Upper lobe of left lung (tissue), 6 donors: ENCODE results near the gene GDE1. TPM values are rescaled to one million over a fixed set of nuclear protein-coding genes. Genes with fewer than 3 reads are reported as not detected.

ENCODE experiments used
- ATAC-seq, 2 donors: fragments of 200-7000 bp; cut with Tn5 transposase; one replicate each; pipeline ENCODE4 v1.9.1; 2022; ENCODE audit warnings: mild to moderate bottlenecking in 2 of 2, moderate library complexity in 2 of 2; ENCODE audit not compliant: low FRiP score in 2 of 2
- DNase-seq, 2 donors: peaks; one replicate each; pipeline ENCODE4 v3.0.0-alpha.2; 2019 to 2020
- H3K27ac ChIP-seq, 4 donors: fragments of 200-600 bp; sonication (generic); one replicate each; pipeline ENCODE4 v1.5.1; 2016 to 2019
- H3K27me3 ChIP-seq, 4 donors: fragments of 200-600 bp; sonication (generic); one replicate each; pipeline ENCODE4 v1.5.1; 2017 to 2019
- H3K36me3 ChIP-seq, 4 donors: fragments of 200-600 bp; sonication (generic); one replicate each; pipeline ENCODE4 v1.5.1; 2016 to 2019
- H3K4me1 ChIP-seq, 4 donors: fragments of 200-600 bp; sonication (generic); one replicate each; pipeline ENCODE4 v1.5.1; 2018 to 2019
- H3K4me3 ChIP-seq, 4 donors: fragments of 200-600 bp; sonication (generic); one replicate each; pipeline ENCODE4 v1.5.1; 2017 to 2019; ENCODE audit warnings: mild to moderate bottlenecking in 2 of 4, moderate library complexity in 1 of 4
- H3K9me3 ChIP-seq, 4 donors: fragments of 200-600 bp; sonication (generic); one replicate each; pipeline ENCODE4 v1.5.1; 2018 to 2019
- EP300 ChIP-seq, 4 donors: sonication (generic); formaldehyde crosslinking; IDR thresholded peaks; one replicate each; pipeline ENCODE4 v1.5.1; 2017; ENCODE audit warnings: antibody characterized with exemption in 4 of 4, control low read depth in 2 of 4
- POLR2A ChIP-seq, 4 donors: fragments of 450-650 bp; IDR thresholded peaks; one replicate each; pipeline ENCODE4 v1.5.1; 2016 to 2017; ENCODE audit warnings: antibody characterized with exemption in 4 of 4, mild to moderate bottlenecking in 2 of 4
- POLR2AphosphoS5 ChIP-seq, 2 donors: sonication (generic); formaldehyde crosslinking; IDR thresholded peaks; one replicate each; pipeline ENCODE4 v1.5.1; 2017; ENCODE audit warnings: antibody characterized with exemption in 2 of 2
- WGBS, 2 donors: methylation state at CpG; one replicate each; pipeline ENCODE4 v1.1.5; 2017 to 2018; 5-methylcytosine and 5-hydroxymethylcytosine counted together
- total RNA-seq, 6 donors: library from RNA; depleted of rRNA in 4 of 6; stranded (reverse); fragments of >200 nt in 4 of 6; gene quantifications; one replicate each; pipeline versions ENCODE4 v1.1.0 to v1.2.1, GENCODE V29; 2016 to 2021
- TF ChIP-seq, protein P1 (sequence below), 6 experiments: fragments of 450-650 bp in 4 of 6; fragments of 200-600 bp in 2 of 6; sonication (generic) in 2 of 6; IDR thresholded peaks; one replicate each; pipeline ENCODE4 v1.5.1; 2016 to 2019; ENCODE audit warnings: antibody characterized with exemption in 6 of 6
- donor health status: DM: no; HTN: no; CAD: no; lungs with moderate emphysema.
- donor health status: DM: no; HTN: yes; CAD: no; lungs with severe emphysema.

The GDE1 gene
- total RNA-seq, 6 donors from 2014 or later = 33.5 to 93.6 (median 88.2) TPM

- ATAC-seq = no peak
- Histone ChIP-seq H3K9me3 (no peaks in the 10 kb centered on the region), H3K36me3 (peaks cover 15 to 100% (median 60%) of the 10 kb centered on the region in 4 donors), H3K4me1 (peaks cover 0 to 5% (median 0%) of the 10 kb centered on the region in 4 donors), H3K4me3 (no peak overlapping the region), H3K27me3 (no peaks in the 10 kb centered on the region), H3K27ac (no peak overlapping the region)
- WGBS, 2 donors = 61 to 68% methylated on average over 5 of the region's 5 CpGs
- TF ChIP-seq POLR2AphosphoS5 (IDR thresholded peaks at IDR 0.05) (no peak), POLR2A (IDR thresholded peaks at IDR 0.05) (no peak), EP300 (IDR thresholded peaks at IDR 0.05) (no peak)
- TF ChIP-seq, protein P1, sequence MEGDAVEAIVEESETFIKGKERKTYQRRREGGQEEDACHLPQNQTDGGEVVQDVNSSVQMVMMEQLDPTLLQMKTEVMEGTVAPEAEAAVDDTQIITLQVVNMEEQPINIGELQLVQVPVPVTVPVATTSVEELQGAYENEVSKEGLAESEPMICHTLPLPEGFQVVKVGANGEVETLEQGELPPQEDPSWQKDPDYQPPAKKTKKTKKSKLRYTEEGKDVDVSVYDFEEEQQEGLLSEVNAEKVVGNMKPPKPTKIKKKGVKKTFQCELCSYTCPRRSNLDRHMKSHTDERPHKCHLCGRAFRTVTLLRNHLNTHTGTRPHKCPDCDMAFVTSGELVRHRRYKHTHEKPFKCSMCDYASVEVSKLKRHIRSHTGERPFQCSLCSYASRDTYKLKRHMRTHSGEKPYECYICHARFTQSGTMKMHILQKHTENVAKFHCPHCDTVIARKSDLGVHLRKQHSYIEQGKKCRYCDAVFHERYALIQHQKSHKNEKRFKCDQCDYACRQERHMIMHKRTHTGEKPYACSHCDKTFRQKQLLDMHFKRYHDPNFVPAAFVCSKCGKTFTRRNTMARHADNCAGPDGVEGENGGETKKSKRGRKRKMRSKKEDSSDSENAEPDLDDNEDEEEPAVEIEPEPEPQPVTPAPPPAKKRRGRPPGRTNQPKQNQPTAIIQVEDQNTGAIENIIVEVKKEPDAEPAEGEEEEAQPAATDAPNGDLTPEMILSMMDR (IDR thresholded peaks at IDR 0.05) = no peak
- DNase-seq = no peak
Observed at GRCh38 chr16:19505600-19506303, 16.1 kb downstream of the GDE1 start.

DNA sequence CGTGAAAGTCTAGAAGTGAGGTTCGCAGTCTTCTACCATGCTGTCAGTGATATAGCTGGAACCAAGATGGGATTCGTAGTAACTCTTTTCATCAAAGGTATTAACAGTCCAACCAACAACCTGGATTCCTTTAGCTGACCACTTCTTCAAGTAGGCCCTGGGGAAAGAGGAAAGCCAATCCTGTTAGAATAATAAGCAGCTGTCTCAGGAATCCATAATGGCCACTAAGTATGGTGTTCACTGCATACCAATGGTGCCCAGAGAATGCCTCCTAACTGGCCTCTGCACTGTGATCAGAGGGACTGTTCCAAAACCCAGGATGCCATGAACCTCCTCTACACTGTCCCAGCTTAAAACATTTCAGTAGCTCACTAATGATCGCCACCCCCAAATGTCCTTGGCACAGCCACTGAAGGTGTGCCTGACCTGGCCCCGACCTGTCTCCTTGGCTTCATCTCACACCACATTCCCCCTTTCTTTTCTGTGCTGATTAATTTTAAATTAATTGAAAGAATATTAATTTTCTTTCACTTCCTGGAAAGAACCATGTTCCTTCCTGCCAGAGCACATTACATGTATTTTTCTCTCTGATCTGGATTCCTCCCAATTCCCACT, 18.3 kb downstream of the GDE1 start:
- TF ChIP-seq POLR2AphosphoS5 (IDR thresholded peaks at IDR 0.05) (no peak), EP300 (IDR thresholded peaks at IDR 0.05) (no peak), POLR2A (IDR thresholded peaks at IDR 0.05) (no peak)
- TF ChIP-seq, protein P1 (IDR thresholded peaks at IDR 0.05) = no peak

DNA sequence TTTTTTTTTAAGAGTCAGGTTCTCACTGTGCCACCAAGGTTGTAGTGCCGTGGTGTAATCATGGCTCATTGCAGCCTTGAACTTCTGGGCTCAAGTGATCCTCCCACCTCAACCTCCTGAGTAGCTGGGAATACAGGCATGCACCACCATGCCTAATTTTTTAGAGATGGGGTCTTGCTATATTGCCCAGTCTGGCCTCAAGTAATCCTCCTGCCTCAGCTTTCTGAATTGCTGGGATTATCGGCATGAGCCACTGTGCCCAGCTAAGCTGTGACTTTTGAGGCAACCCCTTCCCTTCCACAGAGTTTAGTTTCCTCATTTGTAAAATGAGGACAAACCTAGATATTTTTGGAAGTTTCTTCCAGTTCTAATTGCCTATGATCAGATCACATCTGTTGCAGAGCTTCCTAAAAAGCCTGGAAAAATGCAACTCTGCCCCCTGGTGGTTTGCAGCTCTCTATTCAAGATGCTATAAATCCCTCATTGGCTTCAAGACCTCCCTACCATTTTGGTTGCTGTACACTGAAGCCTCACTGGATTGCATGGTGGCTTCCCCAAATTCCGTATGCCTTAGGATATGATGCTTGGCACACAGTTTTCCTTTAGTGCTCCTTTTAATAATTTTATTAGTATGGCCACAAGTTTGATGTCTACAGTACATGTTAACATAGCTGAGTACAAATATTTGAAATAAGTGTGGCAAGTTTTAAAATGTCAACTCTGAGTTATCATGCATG, 19.3 kb downstream of the GDE1 start:
- Histone ChIP-seq H3K27ac (no peak overlapping the region), H3K27me3 (no peaks in the 10 kb centered on the region), H3K36me3 (peaks cover 14 to 98% (median 69%) of the 10 kb centered on the region in 4 donors), H3K9me3 (no peaks in the 10 kb centered on the region), H3K4me3 (no peak overlapping the region), H3K4me1 (no peaks in the 10 kb centered on the region)
- TF ChIP-seq POLR2AphosphoS5 (IDR thresholded peaks at IDR 0.05) (no peak), POLR2A (IDR thresholded peaks at IDR 0.05) (no peak)
- TF ChIP-seq, protein P1 (IDR thresholded peaks at IDR 0.05) = peak; percentile 47 to 74 (median 70)
- ATAC-seq = peak; percentile 76 to 80
- 91 to 93% methylated on average over 3 of the region's 3 CpGs for WGBS, 2 donors
- DNase-seq = peak in 1 of 2 donors; percentile 61

More for the DNA sequence above, 18.3 kb downstream of the GDE1 start:
- no peak overlapping the region for H3K27ac ChIP-seq
- no peaks in the 10 kb centered on the region for H3K9me3 ChIP-seq
- DNase-seq (no peak), ATAC-seq (no peak)
- 94 to 95% methylated on average over 5 of the region's 5 CpGs for WGBS, 2 donors
- H3K27me3 ChIP-seq = no peaks in the 10 kb centered on the region
- peaks cover 0 to 5% (median 0%) of the 10 kb centered on the region in 4 donors for H3K4me1 ChIP-seq
- H3K4me3 ChIP-seq = no peak overlapping the region
- peaks cover 17 to 98% (median 66%) of the 10 kb centered on the region in 4 donors for H3K36me3 ChIP-seq

DNA sequence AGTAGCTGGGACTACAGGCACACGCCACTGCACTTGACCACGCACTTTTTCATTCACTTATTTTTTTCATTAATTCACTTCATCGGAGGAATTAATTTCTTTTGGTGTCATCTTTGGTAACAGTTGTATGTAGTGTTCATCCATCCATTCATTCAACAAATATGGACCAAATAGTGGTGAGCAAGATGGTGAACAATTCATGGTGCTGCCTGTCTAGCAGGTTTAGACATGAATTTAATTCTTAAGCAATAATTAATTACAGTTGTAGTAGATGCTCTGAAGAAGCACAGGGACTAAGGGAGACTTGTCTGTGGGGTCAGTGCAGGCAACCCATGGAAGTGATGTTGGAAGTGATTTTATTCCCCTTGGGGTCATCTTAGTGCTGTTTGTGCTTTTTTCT, 22.4 kb downstream of the GDE1 start:
- no peaks in the 10 kb centered on the region for H3K9me3 ChIP-seq
- ATAC-seq = no peak
- H3K4me3 ChIP-seq = no peak overlapping the region
- peaks cover 18 to 84% (median 53%) of the 10 kb centered on the region in 4 donors for H3K36me3 ChIP-seq
- no peaks in the 10 kb centered on the region for H3K27me3 ChIP-seq
- 90 to 91% methylated on average over 3 of the region's 3 CpGs for WGBS, 2 donors
- H3K27ac ChIP-seq = no peak overlapping the region
- DNase-seq = no peak
- TF ChIP-seq POLR2A (IDR thresholded peaks at IDR 0.05) (no peak), EP300 (IDR thresholded peaks at IDR 0.05) (no peak), POLR2AphosphoS5 (IDR thresholded peaks at IDR 0.05) (no peak)
- TF ChIP-seq, protein P1 (IDR thresholded peaks at IDR 0.05) = no peak
- H3K4me1 ChIP-seq = no peaks in the 10 kb centered on the region
